SK-N-SH treated with all-trans-retinoic acid at 6 μM for 48 hours (cell line): ENCODE results near the gene PHACTR2.

ENCODE experiments used
- ARNTL ChIP-seq: fragments of 450-650 bp; formaldehyde crosslinking; IDR thresholded peaks from 2 replicates; pipeline ENCODE4 v1.5.0; 2020; ENCODE audit warnings: low read depth, mild to moderate bottlenecking, moderate library complexity, borderline replicate concordance
- CSRNP3 ChIP-seq: fragments of 250-450 bp; sonication (Bioruptor Pico); IDR thresholded peaks from 2 replicates; pipeline ENCODE4 v1.5.1; 2021; ENCODE audit warnings: mild to moderate bottlenecking, moderate library complexity
- ESRRG ChIP-seq: fragments of 250-450 bp; sonication (Bioruptor Pico); IDR thresholded peaks from 2 replicates; pipeline ENCODE4 v1.6.1; 2021; ENCODE audit warnings: mild to moderate bottlenecking
- PATZ1 ChIP-seq: fragments of 250-450 bp; sonication (Bioruptor Pico); IDR thresholded peaks from 2 replicates; pipeline ENCODE4 v1.8.0; 2020; ENCODE audit warnings: mild to moderate bottlenecking, moderate library complexity, borderline replicate concordance
- POU6F1 ChIP-seq: fragments of 250-450 bp; sonication (Bioruptor Pico); IDR thresholded peaks from 2 replicates; pipeline ENCODE4 v1.8.0; 2021; ENCODE audit warnings: low read depth, mild to moderate bottlenecking, moderate library complexity, borderline replicate concordance
- RARB ChIP-seq: fragments of 250-450 bp; sonication (Bioruptor Pico); IDR thresholded peaks from 2 replicates; pipeline ENCODE4 v1.8.0; 2021; ENCODE audit warnings: mild to moderate bottlenecking, moderate library complexity
- SNAI2 ChIP-seq: fragments of 250-450 bp; sonication (Bioruptor Pico); IDR thresholded peaks from 2 replicates; pipeline ENCODE4 v1.5.0; 2020; ENCODE audit warnings: mild to moderate bottlenecking, moderate library complexity
- ZC3H10 ChIP-seq: fragments of 250-450 bp; sonication (Bioruptor Pico); IDR thresholded peaks from 2 replicates; pipeline ENCODE4 v1.5.1; 2021; ENCODE audit warnings: mild to moderate bottlenecking, moderate library complexity
- ZFP30 ChIP-seq: fragments of 450-650 bp; formaldehyde crosslinking; IDR thresholded peaks from 2 replicates; pipeline ENCODE4 v1.5.0; 2022; ENCODE audit warnings: mild to moderate bottlenecking, moderate library complexity

DNA sequence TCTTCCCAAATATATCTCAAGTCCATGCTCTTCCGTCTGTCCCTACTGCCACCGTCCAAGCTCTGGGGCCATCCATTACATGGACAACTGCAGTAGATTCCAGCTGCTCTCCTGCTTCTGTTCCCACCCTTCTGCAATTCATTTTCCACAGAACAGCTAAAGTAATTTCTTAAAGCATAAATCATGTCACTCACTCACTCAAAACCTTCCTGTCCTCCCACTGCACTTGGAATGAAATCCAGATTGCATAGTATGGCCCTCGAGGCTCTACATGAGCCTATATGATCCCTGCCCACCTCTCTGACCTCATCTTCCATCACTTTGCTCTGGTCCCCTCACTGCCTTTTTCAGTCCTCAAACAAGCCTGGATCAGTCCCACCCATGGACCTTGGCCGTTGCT, 10.9 kb downstream of the PHACTR2 start:
- TF ChIP-seq CSRNP3 (no peak), PATZ1 (CRISPR knock-in tag) (no peak), ZFP30 (no peak), POU6F1 (CRISPR knock-in tag) (no peak), ZC3H10 (CRISPR knock-in tag) (no peak), RARB (CRISPR knock-in tag) (no peak), ESRRG (CRISPR knock-in tag) (no peak), ARNTL (CRISPR knock-in tag) (no peak), SNAI2 (CRISPR knock-in tag) (no peak)
